Liver (tissue), 9 donors: Measurements from ENCODE around the gene CAGE1. TPM values are rescaled to one million over a fixed set of nuclear protein-coding genes. Genes with fewer than 3 reads are reported as not detected.

Experiments
- DNase-seq: peaks from one replicate; pipeline ENCODE4 v3.0.0-alpha.2; 2017; ENCODE audit warnings: low spot score
- H3K27ac ChIP-seq, 2 donors: one replicate each; pipeline ENCODE4 v1.7.0; 2013; ENCODE audit warnings: inconsistent platforms in 2 of 2, low read length in 2 of 2, control low read depth in 1 of 2, low read depth in 1 of 2, mild to moderate bottlenecking in 1 of 2
- H3K27me3 ChIP-seq, 4 donors: one replicate each; pipeline versions ENCODE4 v1.6.1 to v1.7.0; 2013; ENCODE audit warnings: low read length in 3 of 4, inconsistent platforms in 1 of 4, mild to moderate bottlenecking in 1 of 4, moderate library complexity in 1 of 4; ENCODE audit not compliant: control insufficient read depth in 4 of 4, insufficient read depth in 4 of 4
- H3K36me3 ChIP-seq, 4 donors: one replicate each; pipeline versions ENCODE4 v1.6.1 to v1.7.0; 2013; ENCODE audit warnings: low read length in 3 of 4, mild to moderate bottlenecking in 3 of 4, low read depth in 1 of 4, moderate library complexity in 1 of 4; ENCODE audit not compliant: control insufficient read depth in 4 of 4, insufficient read depth in 3 of 4
- H3K4me1 ChIP-seq, 4 donors: one replicate each; pipeline versions ENCODE4 v1.6.1 to v1.7.0; 2013; ENCODE audit warnings: low read length in 3 of 4, mild to moderate bottlenecking in 3 of 4, moderate library complexity in 1 of 4; ENCODE audit not compliant: control insufficient read depth in 4 of 4, insufficient read depth in 4 of 4
- H3K4me3 ChIP-seq, 3 donors: one replicate each; pipeline versions ENCODE4 v1.6.1 to v1.7.0; 2013; ENCODE audit warnings: low read length in 3 of 3, control low read depth in 1 of 3, low read depth in 1 of 3, mild to moderate bottlenecking in 1 of 3
- H3K9ac ChIP-seq, 2 donors: one replicate each; pipeline ENCODE4 v1.7.0; 2013; ENCODE audit warnings: low read length in 2 of 2, mild to moderate bottlenecking in 2 of 2, moderate library complexity in 2 of 2, control low read depth in 1 of 2, low read depth in 1 of 2
- H3K9me3 ChIP-seq, 4 donors: one replicate each; pipeline versions ENCODE4 v1.6.1 to v1.7.0; 2013; ENCODE audit warnings: low read length in 3 of 4; ENCODE audit not compliant: control insufficient read depth in 4 of 4
- EGR1 ChIP-seq, 2 donors: IDR thresholded peaks; 2 replicates each; pipeline ENCODE4 v1.6.1; 2016 to 2018; ENCODE audit warnings: antibody characterized with exemption in 2 of 2, low read depth in 2 of 2
- FOXA1 ChIP-seq: IDR thresholded peaks from 2 replicates; pipeline ENCODE4 v1.6.1; 2016; ENCODE audit warnings: antibody characterized with exemption
- FOXA2 ChIP-seq: IDR thresholded peaks from 2 replicates; pipeline ENCODE4 v1.6.1; 2016; ENCODE audit warnings: antibody characterized with exemption
- GABPA ChIP-seq, 2 donors: IDR thresholded peaks in 1 of 2; conservative IDR thresholded peaks in 1 of 2; 2 replicates each; pipeline ENCODE4 v1.6.1; 2016; ENCODE audit warnings: antibody characterized with exemption in 2 of 2, mild to moderate bottlenecking in 1 of 2, moderate library complexity in 1 of 2
- HNF4A ChIP-seq, 2 donors: conservative IDR thresholded peaks; 2 replicates each; pipeline ENCODE4 v1.6.1; 2016; ENCODE audit warnings: antibody characterized with exemption in 2 of 2, mild to moderate bottlenecking in 2 of 2
- HNF4G ChIP-seq: IDR thresholded peaks from 2 replicates; pipeline ENCODE4 v1.6.1; 2016; ENCODE audit warnings: antibody characterized with exemption
- JUND ChIP-seq, 2 donors: IDR thresholded peaks; 2 replicates each; pipeline ENCODE4 v1.6.1; 2016; ENCODE audit warnings: antibody characterized with exemption in 2 of 2
- NR2F2 ChIP-seq: IDR thresholded peaks from 2 replicates; pipeline ENCODE4 v1.6.1; 2016; ENCODE audit warnings: antibody characterized with exemption
- RAD21 ChIP-seq, 2 donors: IDR thresholded peaks; 2 replicates each; pipeline ENCODE4 v1.6.1; 2016; ENCODE audit warnings: antibody characterized with exemption in 2 of 2, mild to moderate bottlenecking in 2 of 2
- RXRA ChIP-seq, 2 donors: IDR thresholded peaks; 2 replicates each; pipeline ENCODE4 v1.6.1; 2017 to 2018; ENCODE audit warnings: antibody characterized with exemption in 2 of 2, mild to moderate bottlenecking in 1 of 2
- SP1 ChIP-seq: IDR thresholded peaks from 2 replicates; pipeline ENCODE4 v1.6.1; 2018; ENCODE audit warnings: antibody characterized with exemption, mild to moderate bottlenecking
- TAF1 ChIP-seq: conservative IDR thresholded peaks from 2 replicates; pipeline ENCODE4 v1.6.1; 2016; ENCODE audit warnings: antibody characterized with exemption, mild to moderate bottlenecking
- YY1 ChIP-seq: IDR thresholded peaks from 2 replicates; pipeline ENCODE4 v1.6.1; 2016; ENCODE audit warnings: antibody characterized with exemption, mild to moderate bottlenecking
- WGBS: extraction: QIAGEN DNeasy Blood & Tissue Kit; methylation state at CpG from one replicate; pipeline ENCODE4 v1.1.7; 2013; 5-methylcytosine and 5-hydroxymethylcytosine counted together
- polyA plus RNA-seq, 2 donors: library from polyadenylated mRNA; stranded (reverse) in 1 of 2; unstranded in 1 of 2; fragments of 200-250 nt in 1 of 2; fragments of >200 nt in 1 of 2; fragmentation: Nextera tagmentation in 1 of 2; extraction: Ambion mirVana in 1 of 2; gene quantifications; one replicate each; pipeline versions ENCODE4 v1.2.1 to v1.2.3, GENCODE V29; 2013 to 2015
- total RNA-seq, 2 donors: library from RNA; depleted of rRNA; stranded (reverse); fragments of >200 nt; gene quantifications; one replicate each; pipeline ENCODE4 v1.2.3, GENCODE V29; 2014
- TF ChIP-seq, protein P1 (sequence below): IDR thresholded peaks from 2 replicates; pipeline ENCODE4 v1.6.1; 2016; ENCODE audit warnings: antibody characterized with exemption
- TF ChIP-seq, protein P2 (sequence below): IDR thresholded peaks from 2 replicates; pipeline ENCODE4 v1.6.1; 2016; ENCODE audit warnings: antibody characterized with exemption
- TF ChIP-seq, protein P3 (sequence below): IDR thresholded peaks from 2 replicates; pipeline ENCODE4 v1.6.1; 2016; ENCODE audit warnings: antibody characterized with exemption
- TF ChIP-seq, protein P4 (sequence below): IDR thresholded peaks from 2 replicates; pipeline ENCODE4 v1.6.1; 2016; ENCODE audit warnings: antibody characterized with exemption, mild to moderate bottlenecking
- TF ChIP-seq, protein P5 (sequence below): fragments of 150-350 bp; IDR thresholded peaks from 2 replicates; pipeline ENCODE4 v1.5.1; 2017; ENCODE audit warnings: improper control_type of control experiment, low read depth, low read length; ENCODE audit not compliant: missing input control
- donor health status: healthy.
- donor health status: healthy.
- donor health status: healthy.
- donor health status: healthy.
- donor health status: healthy.

Gene CAGE1
- total and polyA plus RNA-seq, 4 donors, result 0.08 TPM; not detected in 3

DNA sequence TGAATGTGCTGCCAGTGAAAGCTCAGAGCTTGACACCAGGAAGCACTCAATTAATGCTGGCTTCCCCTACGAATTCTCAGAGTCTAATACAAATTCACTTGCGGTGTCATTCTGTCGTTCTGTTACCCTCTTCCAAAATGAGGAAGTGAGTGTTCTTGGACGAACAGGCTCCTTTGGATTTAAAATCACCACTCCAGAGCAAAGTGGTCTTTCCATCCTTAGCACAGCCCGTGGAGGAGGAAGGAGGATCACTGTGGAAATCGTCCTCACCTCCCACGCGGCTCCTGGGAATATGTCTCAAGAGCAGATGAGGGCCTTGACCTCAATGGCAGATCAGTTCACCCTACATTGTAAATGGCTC lies 41.8 kb upstream of the CAGE1 start:
- Histone ChIP-seq H3K27me3 (no peaks in the 10 kb centered on the region), H3K36me3 (no peaks in the 10 kb centered on the region), H3K4me3 (no peak overlapping the region), H3K4me1 (no peaks in the 10 kb centered on the region), H3K27ac (no peak overlapping the region), H3K9me3 (no peaks in the 10 kb centered on the region), H3K9ac (no peak overlapping the region)
- WGBS, result 77% methylated on average over 8 of the region's 8 CpGs
- no peak for DNase-seq
- TF ChIP-seq, protein P1, sequence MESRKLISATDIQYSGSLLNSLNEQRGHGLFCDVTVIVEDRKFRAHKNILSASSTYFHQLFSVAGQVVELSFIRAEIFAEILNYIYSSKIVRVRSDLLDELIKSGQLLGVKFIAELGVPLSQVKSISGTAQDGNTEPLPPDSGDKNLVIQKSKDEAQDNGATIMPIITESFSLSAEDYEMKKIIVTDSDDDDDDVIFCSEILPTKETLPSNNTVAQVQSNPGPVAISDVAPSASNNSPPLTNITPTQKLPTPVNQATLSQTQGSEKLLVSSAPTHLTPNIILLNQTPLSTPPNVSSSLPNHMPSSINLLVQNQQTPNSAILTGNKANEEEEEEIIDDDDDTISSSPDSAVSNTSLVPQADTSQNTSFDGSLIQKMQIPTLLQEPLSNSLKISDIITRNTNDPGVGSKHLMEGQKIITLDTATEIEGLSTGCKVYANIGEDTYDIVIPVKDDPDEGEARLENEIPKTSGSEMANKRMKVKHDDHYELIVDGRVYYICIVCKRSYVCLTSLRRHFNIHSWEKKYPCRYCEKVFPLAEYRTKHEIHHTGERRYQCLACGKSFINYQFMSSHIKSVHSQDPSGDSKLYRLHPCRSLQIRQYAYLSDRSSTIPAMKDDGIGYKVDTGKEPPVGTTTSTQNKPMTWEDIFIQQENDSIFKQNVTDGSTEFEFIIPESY, result no peak
- no peak for TF ChIP-seq SP1
- TF ChIP-seq, protein P2, sequence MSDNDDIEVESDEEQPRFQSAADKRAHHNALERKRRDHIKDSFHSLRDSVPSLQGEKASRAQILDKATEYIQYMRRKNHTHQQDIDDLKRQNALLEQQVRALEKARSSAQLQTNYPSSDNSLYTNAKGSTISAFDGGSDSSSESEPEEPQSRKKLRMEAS, result no peak
- TF ChIP-seq NR2F2, result no peak
- no peak for TF ChIP-seq HNF4G
- no peak for TF ChIP-seq JUND (IDR thresholded peaks at IDR 0.05)
- TF ChIP-seq, protein P3, sequence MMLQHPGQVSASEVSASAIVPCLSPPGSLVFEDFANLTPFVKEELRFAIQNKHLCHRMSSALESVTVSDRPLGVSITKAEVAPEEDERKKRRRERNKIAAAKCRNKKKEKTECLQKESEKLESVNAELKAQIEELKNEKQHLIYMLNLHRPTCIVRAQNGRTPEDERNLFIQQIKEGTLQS, result no peak
- no peak for TF ChIP-seq FOXA2
- TF ChIP-seq GABPA (IDR thresholded peaks at IDR 0.05 in 1 of 2, conservative IDR thresholded peaks at IDR 0.05 in 1 of 2), result no peak
- no peak for TF ChIP-seq HNF4A (conservative IDR thresholded peaks at IDR 0.05)

DNA sequence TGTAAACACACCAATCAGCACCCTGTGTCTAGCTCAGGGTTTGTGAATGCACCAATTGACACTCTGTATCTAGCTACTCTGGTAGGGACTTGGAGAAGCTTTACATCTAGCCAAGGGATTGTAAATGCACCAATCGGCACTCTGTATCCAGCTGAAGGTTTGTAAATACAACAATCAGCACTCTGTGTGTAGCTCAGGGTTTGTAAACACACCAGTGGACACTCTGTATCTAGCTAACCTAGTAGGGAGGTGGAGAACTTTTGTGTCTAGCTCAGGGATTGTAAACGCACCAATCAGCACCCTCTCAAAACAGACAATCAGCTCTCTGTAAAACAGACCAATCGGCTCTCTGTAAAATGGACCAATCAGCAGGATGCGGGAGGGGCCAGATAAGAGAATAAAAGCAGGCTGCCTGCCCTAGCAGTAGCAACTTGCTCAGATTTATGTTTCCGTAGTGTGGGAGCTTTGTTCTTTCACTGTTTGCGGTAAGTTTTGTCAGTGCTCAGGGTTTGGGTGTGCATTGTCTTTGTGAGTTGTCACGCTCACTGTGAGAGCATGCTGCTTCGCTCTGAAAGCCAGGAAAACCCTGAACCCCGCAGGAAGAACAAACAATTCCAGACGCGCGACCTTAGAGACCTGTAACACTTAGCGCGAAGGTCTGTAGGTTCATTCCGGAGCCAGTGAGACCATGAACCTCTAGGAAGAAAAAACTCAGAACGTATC lies 37.1 kb upstream of the CAGE1 start:
- Histone ChIP-seq H3K9ac (no peak overlapping the region), H3K4me3 (no peak overlapping the region), H3K36me3 (no peaks in the 10 kb centered on the region), H3K27me3 (no peaks in the 10 kb centered on the region), H3K27ac (no peak overlapping the region), H3K4me1 (peaks cover 0 to 3% (median 0%) of the 10 kb centered on the region in 4 donors), H3K9me3 (no peaks in the 10 kb centered on the region)
- TF ChIP-seq, protein P4, sequence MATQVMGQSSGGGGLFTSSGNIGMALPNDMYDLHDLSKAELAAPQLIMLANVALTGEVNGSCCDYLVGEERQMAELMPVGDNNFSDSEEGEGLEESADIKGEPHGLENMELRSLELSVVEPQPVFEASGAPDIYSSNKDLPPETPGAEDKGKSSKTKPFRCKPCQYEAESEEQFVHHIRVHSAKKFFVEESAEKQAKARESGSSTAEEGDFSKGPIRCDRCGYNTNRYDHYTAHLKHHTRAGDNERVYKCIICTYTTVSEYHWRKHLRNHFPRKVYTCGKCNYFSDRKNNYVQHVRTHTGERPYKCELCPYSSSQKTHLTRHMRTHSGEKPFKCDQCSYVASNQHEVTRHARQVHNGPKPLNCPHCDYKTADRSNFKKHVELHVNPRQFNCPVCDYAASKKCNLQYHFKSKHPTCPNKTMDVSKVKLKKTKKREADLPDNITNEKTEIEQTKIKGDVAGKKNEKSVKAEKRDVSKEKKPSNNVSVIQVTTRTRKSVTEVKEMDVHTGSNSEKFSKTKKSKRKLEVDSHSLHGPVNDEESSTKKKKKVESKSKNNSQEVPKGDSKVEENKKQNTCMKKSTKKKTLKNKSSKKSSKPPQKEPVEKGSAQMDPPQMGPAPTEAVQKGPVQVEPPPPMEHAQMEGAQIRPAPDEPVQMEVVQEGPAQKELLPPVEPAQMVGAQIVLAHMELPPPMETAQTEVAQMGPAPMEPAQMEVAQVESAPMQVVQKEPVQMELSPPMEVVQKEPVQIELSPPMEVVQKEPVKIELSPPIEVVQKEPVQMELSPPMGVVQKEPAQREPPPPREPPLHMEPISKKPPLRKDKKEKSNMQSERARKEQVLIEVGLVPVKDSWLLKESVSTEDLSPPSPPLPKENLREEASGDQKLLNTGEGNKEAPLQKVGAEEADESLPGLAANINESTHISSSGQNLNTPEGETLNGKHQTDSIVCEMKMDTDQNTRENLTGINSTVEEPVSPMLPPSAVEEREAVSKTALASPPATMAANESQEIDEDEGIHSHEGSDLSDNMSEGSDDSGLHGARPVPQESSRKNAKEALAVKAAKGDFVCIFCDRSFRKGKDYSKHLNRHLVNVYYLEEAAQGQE, result no peak
- TF ChIP-seq EGR1 (IDR thresholded peaks at IDR 0.05; ENCODE audit: low read depth in 2 of 2) (no peak), HNF4A (conservative IDR thresholded peaks at IDR 0.05) (no peak), HNF4G (no peak), RAD21 (IDR thresholded peaks at IDR 0.05) (no peak), YY1 (no peak), GABPA (IDR thresholded peaks at IDR 0.05 in 1 of 2, conservative IDR thresholded peaks at IDR 0.05 in 1 of 2) (no peak), TAF1 (no peak), JUND (IDR thresholded peaks at IDR 0.05) (no peak), NR2F2 (no peak), SP1 (no peak), FOXA1 (no peak), RXRA (IDR thresholded peaks at IDR 0.05) (no peak)
- TF ChIP-seq, protein P5, sequence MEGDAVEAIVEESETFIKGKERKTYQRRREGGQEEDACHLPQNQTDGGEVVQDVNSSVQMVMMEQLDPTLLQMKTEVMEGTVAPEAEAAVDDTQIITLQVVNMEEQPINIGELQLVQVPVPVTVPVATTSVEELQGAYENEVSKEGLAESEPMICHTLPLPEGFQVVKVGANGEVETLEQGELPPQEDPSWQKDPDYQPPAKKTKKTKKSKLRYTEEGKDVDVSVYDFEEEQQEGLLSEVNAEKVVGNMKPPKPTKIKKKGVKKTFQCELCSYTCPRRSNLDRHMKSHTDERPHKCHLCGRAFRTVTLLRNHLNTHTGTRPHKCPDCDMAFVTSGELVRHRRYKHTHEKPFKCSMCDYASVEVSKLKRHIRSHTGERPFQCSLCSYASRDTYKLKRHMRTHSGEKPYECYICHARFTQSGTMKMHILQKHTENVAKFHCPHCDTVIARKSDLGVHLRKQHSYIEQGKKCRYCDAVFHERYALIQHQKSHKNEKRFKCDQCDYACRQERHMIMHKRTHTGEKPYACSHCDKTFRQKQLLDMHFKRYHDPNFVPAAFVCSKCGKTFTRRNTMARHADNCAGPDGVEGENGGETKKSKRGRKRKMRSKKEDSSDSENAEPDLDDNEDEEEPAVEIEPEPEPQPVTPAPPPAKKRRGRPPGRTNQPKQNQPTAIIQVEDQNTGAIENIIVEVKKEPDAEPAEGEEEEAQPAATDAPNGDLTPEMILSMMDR, result no peak
- TF ChIP-seq, protein P1, result no peak
- TF ChIP-seq, protein P2, result no peak
- TF ChIP-seq, protein P3, result no peak
- no peak for DNase-seq
- WGBS, result 88% methylated on average over 16 of the region's 16 CpGs
